CD4-positive, alpha-beta T cell treated with Interleukin-17A for 1 hour (primary cell): Measurements from ENCODE around the gene CLMN.

Experiments used
- DNase-seq: peaks from one replicate; pipeline ENCODE4 v3.0.0-alpha.2; 2020

CLMN gene

GRCh38 chr14:95301527-95302187 lies 18.1 kb downstream of the CLMN start:
- no peak for DNase-seq

DNA sequence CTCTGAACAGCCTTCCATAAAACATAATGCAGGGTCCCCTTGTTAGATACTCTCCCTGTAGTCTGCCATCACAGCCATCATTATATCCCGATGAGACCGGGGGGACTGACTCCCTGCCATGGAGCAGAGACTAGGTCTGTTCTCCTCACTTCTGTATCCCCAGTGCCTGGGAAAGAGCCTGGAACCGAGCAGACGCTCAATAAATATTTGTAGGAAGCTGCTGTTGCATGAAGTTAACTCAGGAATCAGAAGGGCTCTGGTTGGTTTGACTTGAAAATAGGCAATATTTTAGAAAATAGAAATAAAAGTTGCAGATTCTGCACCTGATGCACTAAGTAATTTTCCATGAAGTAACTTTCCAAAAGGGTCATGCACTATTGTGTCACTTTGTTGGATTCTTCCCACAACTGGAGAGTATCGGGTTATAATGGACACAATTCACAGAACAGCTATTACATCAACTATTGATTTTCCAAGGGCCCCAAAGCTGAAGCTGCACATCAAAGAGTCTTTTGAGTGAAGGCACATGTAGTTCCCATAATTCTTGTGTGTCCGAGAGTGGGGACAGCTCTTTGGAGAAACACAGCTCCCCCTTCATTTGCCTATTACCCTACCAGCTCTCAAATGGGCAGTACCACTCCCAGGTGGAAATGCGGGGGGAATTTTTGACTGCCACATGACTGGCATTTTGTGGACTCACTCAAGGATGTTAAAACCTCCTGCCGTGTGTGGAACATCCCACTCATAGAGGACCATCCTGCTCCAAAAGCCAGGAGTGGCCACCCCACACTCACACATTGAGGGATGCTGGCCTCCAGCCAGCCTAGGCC lies 18.8 kb downstream of the CLMN start:
- no peak for DNase-seq

GRCh38 chr14:95300002-95300696 lies 19.6 kb downstream of the CLMN start:
- DNase-seq = no peak

- DNase-seq = no peak
These were observed 20.4 kb downstream of the CLMN start for GRCh38 chr14:95299271-95299670.

DNA sequence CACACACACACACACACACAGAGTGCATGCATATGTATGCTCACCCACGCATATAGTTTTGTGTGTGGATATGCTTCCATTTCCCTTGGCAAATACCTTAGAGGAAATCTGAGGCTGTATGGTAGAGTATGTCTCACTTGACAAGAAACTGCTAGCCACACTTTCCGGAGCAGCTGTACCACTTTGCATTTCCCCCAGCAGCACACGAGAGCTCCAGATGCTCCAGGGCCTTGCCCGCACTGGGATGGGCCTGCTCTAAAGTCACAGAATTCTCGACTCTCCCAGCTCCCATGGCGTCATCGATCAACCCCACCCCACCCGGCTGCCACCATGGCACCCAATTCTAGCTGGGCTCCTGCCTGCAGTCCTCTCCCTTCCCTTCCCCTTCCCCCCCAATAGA lies 21.9 kb downstream of the CLMN start:
- DNase-seq = no peak

GRCh38 chr14:95296966-95297365 lies 22.7 kb downstream of the CLMN start:
- no peak for DNase-seq

DNA sequence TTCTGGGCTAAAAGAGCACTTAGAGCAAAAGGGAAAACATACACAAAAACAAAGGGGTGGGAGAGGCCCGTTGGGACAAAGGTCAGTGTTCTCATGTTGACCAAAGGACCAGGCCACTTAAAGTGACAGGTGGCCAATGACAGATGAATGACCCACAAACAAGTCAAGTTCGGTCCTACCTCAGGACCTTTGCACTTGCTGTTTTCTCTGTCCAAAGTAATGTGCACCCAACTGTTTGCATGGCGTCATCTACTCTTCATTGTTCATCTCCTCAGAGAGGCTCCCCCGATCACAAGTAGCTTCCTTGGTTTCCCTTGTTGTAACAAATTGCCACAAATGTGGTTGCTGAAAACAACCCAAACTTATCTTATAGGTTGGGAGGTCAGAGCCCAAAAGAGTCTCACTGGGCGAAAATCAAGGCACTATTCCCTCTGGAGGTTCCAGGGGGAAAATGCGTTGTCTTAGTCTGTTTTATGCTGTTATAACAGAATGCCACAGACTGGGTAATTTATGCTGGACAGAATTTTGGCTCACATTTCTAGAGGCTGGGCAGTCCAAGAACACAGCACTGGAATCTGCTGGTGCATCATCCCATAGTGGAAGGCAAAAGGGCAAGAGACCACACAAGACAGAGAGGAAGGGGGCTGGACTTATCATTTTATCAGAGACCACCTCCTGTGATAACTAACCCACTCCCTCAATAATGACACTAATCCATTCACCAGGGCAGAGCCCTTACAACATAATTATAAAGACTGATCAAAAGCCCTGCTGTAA lies 23.9 kb downstream of the CLMN start:
- no peak for DNase-seq

DNA sequence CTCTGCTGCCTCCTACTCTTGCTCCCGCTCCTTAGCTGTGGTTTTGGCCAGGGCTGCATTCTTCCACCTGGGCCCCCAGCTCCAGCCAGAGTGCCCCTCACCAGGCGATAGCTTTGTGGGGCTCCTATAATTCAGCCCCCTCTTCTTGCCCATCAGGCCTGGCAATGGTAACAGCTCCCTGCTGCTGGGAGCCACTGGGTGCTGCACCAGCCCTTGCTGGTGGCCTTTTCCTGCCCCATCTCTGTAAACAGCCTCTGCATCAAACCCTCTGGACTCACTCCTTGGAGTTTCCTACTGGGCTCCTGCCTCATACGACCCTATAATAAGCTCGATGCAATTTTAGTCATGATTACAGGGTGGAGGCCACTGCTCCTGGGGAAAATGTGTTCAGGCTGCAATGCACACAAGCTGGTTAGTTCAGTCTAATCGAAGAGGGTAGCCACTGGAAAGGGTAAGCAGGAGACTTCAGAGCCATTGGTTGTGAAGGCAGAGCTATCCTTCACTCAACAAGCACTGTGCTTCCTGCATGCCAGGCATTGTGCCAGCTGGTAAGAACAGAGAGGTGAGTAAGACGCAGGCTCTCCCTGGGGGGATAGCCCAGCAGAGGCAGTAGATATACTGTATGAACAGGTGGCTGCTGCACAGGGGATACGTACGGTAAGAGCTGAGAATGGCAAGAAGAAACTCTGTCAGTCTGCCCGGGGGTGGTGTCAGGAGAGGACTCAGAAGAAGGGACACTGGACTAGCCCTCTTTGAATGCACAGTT lies 24.7 kb downstream of the CLMN start:
- DNase-seq = no peak

DNA sequence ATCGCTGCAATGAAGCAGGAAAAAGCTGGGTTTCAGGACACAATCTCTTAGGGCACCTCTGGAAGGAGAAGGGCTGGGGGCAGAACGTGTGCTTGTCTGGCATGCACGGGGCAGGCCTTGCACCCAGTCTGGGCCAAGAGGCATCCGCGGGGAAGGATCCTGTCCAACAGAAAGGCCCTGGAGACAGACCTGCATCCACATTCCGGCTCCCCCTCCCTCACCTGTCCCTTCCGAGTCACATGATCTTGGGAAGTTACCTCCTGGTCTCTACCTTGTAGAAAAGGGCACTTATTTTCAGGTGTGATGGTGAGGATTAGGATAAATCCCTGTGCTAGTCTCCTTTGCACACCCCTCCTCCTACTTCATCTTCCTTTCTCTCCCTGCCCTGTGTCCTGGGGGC lies 25.4 kb downstream of the CLMN start:
- DNase-seq = no peak

- no peak for DNase-seq
These were observed 26.3 kb downstream of the CLMN start for GRCh38 chr14:95293449-95293848.

GRCh38 chr14:95292660-95293425 lies 26.9 kb downstream of the CLMN start:
- no peak for DNase-seq

GRCh38 chr14:95291859-95292542 lies 27.7 kb downstream of the CLMN start:
- DNase-seq = no peak

DNA sequence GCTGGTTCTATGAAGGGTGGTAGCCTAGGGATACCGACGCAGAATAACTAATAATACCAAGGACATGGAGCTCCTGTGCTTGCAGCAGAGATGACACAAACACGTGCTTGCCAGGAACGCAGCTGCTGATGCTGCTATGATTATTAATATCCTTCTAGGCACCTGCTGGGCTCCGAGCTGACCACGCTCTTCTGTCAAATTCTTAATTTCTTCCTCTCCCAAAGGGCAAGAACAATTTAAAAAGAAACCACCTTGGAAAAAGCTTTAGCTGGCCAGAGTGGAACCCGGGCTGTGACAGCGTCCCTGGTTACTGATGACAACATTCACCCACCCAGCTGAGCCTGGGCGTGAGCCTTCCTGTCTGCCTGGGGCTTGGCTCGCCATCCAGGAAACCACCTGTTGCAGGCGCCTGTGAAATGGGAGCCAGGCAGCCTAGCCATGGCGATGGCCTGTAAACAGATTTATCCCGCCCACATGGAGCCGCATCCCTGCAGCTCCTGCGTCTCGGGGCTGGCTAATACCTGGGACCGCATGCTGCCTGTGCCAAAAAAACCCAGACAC lies 28.8 kb downstream of the CLMN start:
- no peak for DNase-seq

DNA sequence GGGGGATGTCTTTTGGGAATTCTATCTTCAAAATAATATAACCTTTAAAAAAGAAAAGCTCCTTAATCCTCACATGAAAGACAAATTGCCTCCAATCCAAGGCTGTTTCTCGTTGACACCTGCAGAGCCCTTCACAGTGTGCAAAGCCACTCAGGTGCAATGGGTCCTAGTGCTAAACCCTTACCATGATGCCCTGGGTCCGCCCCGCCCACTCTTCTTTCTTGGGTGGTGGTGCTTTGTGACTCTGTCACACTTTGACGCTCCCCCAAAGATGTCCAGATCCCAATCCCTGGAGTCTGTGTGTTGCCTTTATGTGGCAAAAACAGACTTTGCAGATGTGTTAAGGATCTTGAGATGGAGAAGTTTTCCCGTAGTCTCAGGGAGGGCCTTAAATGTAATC lies 29.7 kb downstream of the CLMN start:
- no peak for DNase-seq

DNA sequence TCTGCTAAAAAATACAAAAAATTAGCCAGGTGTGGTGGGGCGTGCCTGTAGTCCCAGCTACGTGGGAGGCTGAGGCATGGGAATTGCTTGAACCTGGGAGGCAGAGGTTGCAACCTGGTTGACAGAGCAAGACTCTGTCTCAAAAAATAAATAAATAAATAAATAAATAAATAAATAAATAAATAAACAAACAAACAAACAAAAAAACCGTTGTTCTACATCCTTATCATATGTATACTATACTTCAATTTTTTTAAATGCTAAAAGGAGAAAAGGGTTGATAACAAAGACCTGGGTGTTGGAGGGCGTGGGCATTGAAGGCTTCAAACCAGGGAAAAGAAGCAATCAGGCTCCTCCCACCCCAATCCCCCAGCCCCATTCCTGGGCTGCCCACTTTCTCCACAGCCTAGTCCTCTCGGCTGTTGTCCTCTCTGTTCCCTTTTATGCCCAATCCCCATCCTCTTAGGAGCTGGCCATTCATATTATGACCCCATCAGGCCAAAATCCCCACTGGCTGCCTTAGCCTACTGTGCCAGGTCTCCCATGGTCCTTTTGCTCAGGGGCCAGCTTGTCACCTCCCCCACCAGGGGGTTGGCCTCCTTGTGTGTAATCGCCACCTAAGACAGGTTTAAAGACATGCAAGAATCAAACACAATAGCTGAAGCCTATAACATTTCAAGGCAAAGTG lies 30.2 kb downstream of the CLMN start:
- DNase-seq = no peak

DNA sequence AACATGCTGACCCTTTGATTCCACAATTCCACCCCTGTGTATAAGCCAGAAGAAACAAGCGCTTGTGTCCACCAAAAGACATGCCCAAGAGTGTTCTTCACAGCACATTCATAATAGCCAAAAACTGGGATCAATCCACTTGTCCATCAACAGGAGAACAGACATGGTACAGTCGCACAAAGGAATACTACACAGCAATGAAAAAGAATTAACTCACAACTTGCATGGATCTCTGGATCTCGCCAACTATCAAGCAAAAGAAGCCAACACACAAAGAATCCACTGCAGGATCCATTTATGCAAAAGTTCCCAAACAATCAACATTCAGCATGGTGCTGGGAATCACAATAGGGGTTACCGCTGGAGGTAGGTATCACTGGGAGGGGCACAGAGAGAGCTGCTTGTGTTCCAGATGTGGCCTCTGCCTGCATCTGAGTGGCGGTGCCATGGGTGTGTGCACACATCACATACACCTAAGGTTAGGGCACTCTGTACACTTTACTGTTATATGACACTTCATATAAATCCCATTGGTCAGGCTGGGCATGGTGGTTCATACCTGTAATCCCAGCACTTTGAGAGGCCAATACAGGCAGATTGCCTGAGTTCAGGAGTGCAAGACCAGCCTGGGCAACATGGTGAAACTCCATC lies 30.9 kb downstream of the CLMN start:
- DNase-seq = no peak

DNA sequence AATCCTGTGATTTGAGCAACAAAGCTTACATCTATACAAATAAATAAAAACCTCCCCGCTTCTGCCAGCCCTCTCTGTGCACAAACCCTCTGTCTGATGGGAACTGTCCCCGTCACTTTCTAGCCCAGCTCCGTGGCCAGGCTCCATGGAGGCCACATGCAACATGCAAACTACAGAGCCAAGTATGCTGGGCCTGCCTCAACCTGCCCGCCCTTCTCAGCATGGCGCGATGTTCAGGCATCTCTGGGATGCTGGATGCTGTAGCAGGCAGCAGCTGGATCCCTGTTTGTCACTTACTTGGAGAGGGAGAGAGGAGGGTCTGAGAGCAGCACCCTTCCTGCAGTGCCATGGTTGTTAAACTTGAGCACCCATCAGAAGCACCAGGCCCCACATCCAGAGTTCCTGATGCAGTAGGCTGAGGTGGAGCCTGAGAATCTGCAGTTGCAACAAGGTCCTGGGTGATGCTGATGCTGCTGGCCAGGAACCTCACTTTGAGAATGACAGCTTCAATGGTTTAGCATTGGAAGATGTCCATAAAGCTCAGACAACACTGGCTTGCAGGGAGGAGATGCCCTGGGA lies 32.4 kb downstream of the CLMN start:
- no peak for DNase-seq

- DNase-seq = no peak
These were observed 33.1 kb downstream of the CLMN start for GRCh38 chr14:95286645-95287044.

DNA sequence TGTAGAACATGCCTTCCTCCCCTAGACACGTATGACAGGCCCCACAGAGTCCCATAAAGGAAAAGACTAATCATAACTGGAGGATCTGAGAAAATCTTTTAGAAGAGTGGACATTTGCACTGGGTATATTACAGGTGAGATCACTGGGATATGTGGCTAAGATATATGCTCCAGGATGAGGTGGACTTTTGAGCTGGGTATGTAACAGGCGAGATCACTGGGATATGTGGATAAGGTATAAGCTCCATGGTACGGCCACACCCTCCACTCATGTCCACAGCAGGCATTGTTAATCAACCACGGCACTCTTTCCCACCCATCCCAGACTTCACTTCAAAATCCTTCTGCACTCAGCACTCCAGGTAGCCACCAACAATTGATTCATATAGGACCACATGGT lies 34.1 kb downstream of the CLMN start:
- DNase-seq = no peak
